Tibial nerve (tissue), 3 donors: ENCODE data around the gene EEF1AKMT4.

ENCODE experiments used
- CTCF ChIP-seq, 5 experiments: fragments of 200-600 bp in 3 of 5; fragments of 450-650 bp in 2 of 5; sonication (generic) in 3 of 5; IDR thresholded peaks; one replicate each; pipeline ENCODE4 v1.5.1; 2016 to 2019; ENCODE audit warnings: antibody characterized with exemption in 5 of 5, mild to moderate bottlenecking in 3 of 5, moderate library complexity in 2 of 5
- POLR2A ChIP-seq, 2 donors: fragments of 450-650 bp; IDR thresholded peaks; one replicate each; pipeline ENCODE4 v1.6.1; 2017; ENCODE audit warnings: antibody characterized with exemption in 2 of 2, mild to moderate bottlenecking in 2 of 2, moderate library complexity in 2 of 2

GRCh38 chr3:184203526-184203925 is 45.9 kb upstream of the EEF1AKMT4 start:
- TF ChIP-seq POLR2A (IDR thresholded peaks at IDR 0.05) (no peak), CTCF (IDR thresholded peaks at IDR 0.05) (no peak)
